H9 (cell line): ENCODE measurements around the gene ARHGAP1. TPM values are rescaled to one million over a fixed set of nuclear protein-coding genes. Genes with fewer than 3 reads are reported as not detected.

Experiments used
- DNase-seq: peaks from one replicate; pipeline ENCODE4 v3.0.0-alpha.2; 2017
- H2AFZ ChIP-seq: one replicate; pipeline ENCODE4 v1.6.1; 2013; ENCODE audit warnings: mild to moderate bottlenecking, low read length, control low read depth, moderate library complexity
- H2AK5ac ChIP-seq: 2 replicates; pipeline ENCODE4 v1.6.1; 2013; ENCODE audit warnings: low read length, control low read depth, mixed read lengths; ENCODE audit not compliant: insufficient read length
- H2BK120ac ChIP-seq: one replicate; pipeline ENCODE4 v1.6.1; 2013; ENCODE audit warnings: low read depth, mild to moderate bottlenecking, low read length, control low read depth, inconsistent platforms; ENCODE audit not compliant: poor library complexity, severe bottlenecking
- H2BK12ac ChIP-seq: 2 replicates; pipeline ENCODE4 v1.6.1; 2013; ENCODE audit warnings: low read length, control low read depth, mixed read lengths, low read depth; ENCODE audit not compliant: insufficient read length
- H2BK15ac ChIP-seq: 2 replicates; pipeline ENCODE4 v1.6.1; 2013; ENCODE audit warnings: low read depth, low read length, control low read depth
- H2BK20ac ChIP-seq: one replicate; pipeline ENCODE4 v1.6.1; 2013; ENCODE audit warnings: low read depth, mild to moderate bottlenecking, low read length, control low read depth, inconsistent platforms; ENCODE audit not compliant: poor library complexity, severe bottlenecking
- H2BK5ac ChIP-seq: 2 replicates; pipeline ENCODE4 v1.6.1; 2013; ENCODE audit warnings: low read length, control low read depth, mixed read lengths; ENCODE audit not compliant: insufficient read length
- H3K14ac ChIP-seq: 2 replicates; pipeline ENCODE4 v1.6.1; 2013; ENCODE audit warnings: low read length, control low read depth; ENCODE audit not compliant: insufficient read depth
- H3K18ac ChIP-seq: 2 replicates; pipeline ENCODE4 v1.6.1; 2013; ENCODE audit warnings: low read depth, mild to moderate bottlenecking, mixed read lengths, low read length, control low read depth; ENCODE audit not compliant: insufficient read length
- H3K23ac ChIP-seq: 2 replicates; pipeline ENCODE4 v1.6.1; 2013; ENCODE audit warnings: low read length, control low read depth, mixed read lengths, low read depth; ENCODE audit not compliant: insufficient read length
- H3K23me2 ChIP-seq: 2 replicates; pipeline ENCODE4 v1.6.1; 2013; ENCODE audit warnings: low read depth, mild to moderate bottlenecking, mixed read lengths, low read length, control low read depth; ENCODE audit not compliant: insufficient read length, poor library complexity, severe bottlenecking
- H3K27ac ChIP-seq: 2 replicates; pipeline ENCODE4 v1.5.1; 2013; ENCODE audit warnings: low read length, control low read depth, mixed read lengths, low read depth; ENCODE audit not compliant: insufficient read length
- H3K27me3 ChIP-seq: 2 replicates; pipeline ENCODE4 v1.6.1; 2013; ENCODE audit warnings: low read length, control low read depth, inconsistent platforms; ENCODE audit not compliant: insufficient read depth
- H3K4ac ChIP-seq: 2 replicates; pipeline ENCODE4 v1.6.1; 2013; ENCODE audit warnings: low read depth, mild to moderate bottlenecking, control low read depth, inconsistent platforms, low read length, moderate library complexity
- H3K4me1 ChIP-seq: 2 replicates; pipeline ENCODE4 v1.6.1; 2013; ENCODE audit warnings: low read length, control low read depth, inconsistent platforms; ENCODE audit not compliant: insufficient read depth
- H3K4me2 ChIP-seq: 2 replicates; pipeline ENCODE4 v1.6.1; 2013; ENCODE audit warnings: low read length, control low read depth, mixed read lengths; ENCODE audit not compliant: insufficient read length, insufficient read depth
- H3K56ac ChIP-seq: 2 replicates; pipeline ENCODE4 v1.6.1; 2013; ENCODE audit warnings: low read depth, mild to moderate bottlenecking, mixed read lengths, low read length, control low read depth; ENCODE audit not compliant: insufficient read length
- H3K79me1 ChIP-seq: 2 replicates; pipeline ENCODE4 v1.6.1; 2013; ENCODE audit warnings: low read depth, mild to moderate bottlenecking, moderate library complexity, low read length, control low read depth, inconsistent platforms; ENCODE audit not compliant: insufficient read depth, poor library complexity, severe bottlenecking
- H3K79me2 ChIP-seq: 2 replicates; pipeline ENCODE4 v1.6.1; 2013; ENCODE audit warnings: low read length, control low read depth, inconsistent platforms; ENCODE audit not compliant: insufficient read depth
- H3K9ac ChIP-seq: 2 replicates; pipeline ENCODE4 v1.6.1; 2013; ENCODE audit warnings: low read length, control low read depth, mixed read lengths; ENCODE audit not compliant: insufficient read length; ENCODE audit errors: extremely low read depth
- H3K9me3 ChIP-seq: one replicate; pipeline ENCODE4 v1.6.1; 2013; ENCODE audit warnings: low read depth, low read length, inconsistent platforms; ENCODE audit not compliant: control insufficient read depth
- H3T11ph ChIP-seq: one replicate; pipeline ENCODE4 v1.6.1; 2013; ENCODE audit warnings: mild to moderate bottlenecking, low read length, control low read depth, inconsistent platforms
- H4K20me1 ChIP-seq: one replicate; pipeline ENCODE4 v1.6.1; 2013; ENCODE audit not compliant: control insufficient read depth, insufficient read length, insufficient read depth
- H4K5ac ChIP-seq: 2 replicates; pipeline ENCODE4 v1.6.1; 2013; ENCODE audit warnings: low read depth, mild to moderate bottlenecking, mixed read lengths, low read length, control low read depth; ENCODE audit not compliant: insufficient read length
- H4K8ac ChIP-seq: replicated peaks from 2 replicates; pipeline ENCODE4 v1.6.1; 2013; ENCODE audit warnings: low read length, control low read depth, mixed read lengths, low read depth; ENCODE audit not compliant: insufficient read length
- H4K91ac ChIP-seq: 2 replicates; pipeline ENCODE4 v1.6.1; 2013; ENCODE audit warnings: low read depth, mild to moderate bottlenecking, moderate library complexity, mixed read lengths, low read length, control low read depth; ENCODE audit not compliant: insufficient read length
- H3K27ac Mint-ChIP-seq, 3 experiments: 2 replicates in 2 of 3; 3 replicates in 1 of 3; pipeline ENCODE4 v1.8.0; 2020 to 2021; ENCODE audit warnings: mixed read lengths in 3 of 3, mild to moderate bottlenecking in 1 of 3, moderate library complexity in 1 of 3
- H3K27me3 Mint-ChIP-seq: 2 replicates; pipeline ENCODE4 v1.8.0; 2021; ENCODE audit warnings: low read depth, mild to moderate bottlenecking, moderate library complexity, mixed read lengths
- H3K36me3 Mint-ChIP-seq, 3 experiments: 2 replicates in 2 of 3; 3 replicates in 1 of 3; pipeline ENCODE4 v1.8.0; 2020 to 2021; ENCODE audit warnings: low read depth in 3 of 3, mixed read lengths in 3 of 3; ENCODE audit not compliant: insufficient read depth in 1 of 3
- H3K4me1 Mint-ChIP-seq, 2 experiments: 2 replicates each; pipeline ENCODE4 v1.8.0; 2020; ENCODE audit warnings: mixed read lengths in 2 of 2
- H3K4me3 Mint-ChIP-seq, 2 experiments: 2 replicates in 1 of 2; 3 replicates in 1 of 2; pipeline ENCODE4 v1.8.0; 2020 to 2021; ENCODE audit warnings: mild to moderate bottlenecking in 2 of 2, mixed read lengths in 2 of 2, moderate library complexity in 1 of 2
- H3K9me3 Mint-ChIP-seq, 2 experiments: 2 replicates in 1 of 2; 3 replicates in 1 of 2; pipeline ENCODE4 v1.8.0; 2020; ENCODE audit warnings: mild to moderate bottlenecking in 2 of 2, mixed read lengths in 2 of 2, moderate library complexity in 1 of 2
- CTCF ChIP-seq: fragments of 200-600 bp; sonication (generic); conservative IDR thresholded peaks from 3 replicates; pipeline ENCODE4 v1.8.0; 2021; ENCODE audit warnings: antibody characterized with exemption, mild to moderate bottlenecking
- WGBS: extraction: QIAGEN DNeasy Blood & Tissue Kit; methylation state at CpG from one replicate; pipeline ENCODE4 v1.1.7; 2013; ENCODE audit warnings: missing lambda C conversion rate, low lambda C conversion rate, mixed read lengths; ENCODE audit not compliant: insufficient read length; ENCODE audit errors: extremely low coverage; 5-methylcytosine and 5-hydroxymethylcytosine counted together
- total RNA-seq: library from RNA; stranded (reverse); gene quantifications from 2 replicates; pipeline ENCODE4 v1.2.1, GENCODE V29; 2021

The ARHGAP1 gene
- total RNA-seq, 1 experiment from 2014 or later, result 45.3 TPM

GRCh38 chr11:46655631-46656030, 44.8 kb downstream of the ARHGAP1 start:
- Histone ChIP-seq H3K27ac (no peak overlapping the region), H3K4me2 (no peak overlapping the region), H3K23ac (no peak overlapping the region), H2BK120ac (no peak overlapping the region), H3K18ac (no peak overlapping the region), H2BK15ac (no peak overlapping the region), H4K91ac (no peak overlapping the region), H3T11ph (no peak overlapping the region), H3K9ac (no peak overlapping the region), H3K9me3 (no peaks in the 10 kb centered on the region), H2AK5ac (no peak overlapping the region), H4K5ac (no peak overlapping the region), H3K4ac (no peak overlapping the region), H2BK12ac (no peak overlapping the region), H3K27me3 (no peaks in the 10 kb centered on the region), H4K20me1 (no peaks in the 10 kb centered on the region), H2BK5ac (no peak overlapping the region), H2BK20ac (no peak overlapping the region), H3K79me2 (no peaks in the 10 kb centered on the region), H3K4me1 (no peaks in the 10 kb centered on the region), H3K14ac (no peak overlapping the region), H3K56ac (no peak overlapping the region), H3K79me1 (no peaks in the 10 kb centered on the region), H4K8ac (no peak overlapping the region), H3K23me2 (no peaks in the 10 kb centered on the region), H2AFZ (no peak overlapping the region)
- Mint-ChIP-seq H3K27ac (no peak overlapping the region), H3K27me3 (no peaks in the 10 kb centered on the region), H3K4me3 (no peak overlapping the region), H3K4me1 (no peaks in the 10 kb centered on the region), H3K9me3 (no peaks in the 10 kb centered on the region), H3K36me3 (peaks cover 17 to 76% (median 70%) of the 10 kb centered on the region in 3 experiments; a peak in 6 of 7 replicates)
- TF ChIP-seq CTCF, result no peak
- no peak for DNase-seq
- no CpG with 5 or more reads among the region's 4 CpGs for WGBS
